Liver (tissue), 3 donors: ENCODE results near the gene LHFPL2.

Source experiments
- FOXA2 ChIP-seq: IDR thresholded peaks from 2 replicates; pipeline ENCODE4 v1.6.1; 2016; ENCODE audit warnings: antibody characterized with exemption
- HNF4A ChIP-seq, 2 donors: conservative IDR thresholded peaks; 2 replicates each; pipeline ENCODE4 v1.6.1; 2016; ENCODE audit warnings: antibody characterized with exemption in 2 of 2, mild to moderate bottlenecking in 2 of 2
- JUND ChIP-seq, 2 donors: IDR thresholded peaks; 2 replicates each; pipeline ENCODE4 v1.6.1; 2016; ENCODE audit warnings: antibody characterized with exemption in 2 of 2
- RAD21 ChIP-seq, 2 donors: IDR thresholded peaks; 2 replicates each; pipeline ENCODE4 v1.6.1; 2016; ENCODE audit warnings: antibody characterized with exemption in 2 of 2, mild to moderate bottlenecking in 2 of 2
- SP1 ChIP-seq: IDR thresholded peaks from 2 replicates; pipeline ENCODE4 v1.6.1; 2018; ENCODE audit warnings: antibody characterized with exemption, mild to moderate bottlenecking
- TAF1 ChIP-seq: conservative IDR thresholded peaks from 2 replicates; pipeline ENCODE4 v1.6.1; 2016; ENCODE audit warnings: antibody characterized with exemption, mild to moderate bottlenecking
- TF ChIP-seq, protein P1 (sequence below): IDR thresholded peaks from 2 replicates; pipeline ENCODE4 v1.6.1; 2016; ENCODE audit warnings: antibody characterized with exemption
- TF ChIP-seq, protein P2 (sequence below): fragments of 150-350 bp; IDR thresholded peaks from 2 replicates; pipeline ENCODE4 v1.5.1; 2017; ENCODE audit warnings: improper control_type of control experiment, low read depth, low read length; ENCODE audit not compliant: missing input control
- TF ChIP-seq, protein P3 (sequence below): IDR thresholded peaks from 2 replicates; pipeline ENCODE4 v1.6.1; 2016; ENCODE audit warnings: antibody characterized with exemption
- TF ChIP-seq, protein P4 (sequence below): IDR thresholded peaks from 2 replicates; pipeline ENCODE4 v1.6.1; 2016; ENCODE audit warnings: antibody characterized with exemption, mild to moderate bottlenecking
- donor health status: healthy.
- donor health status: healthy.

DNA sequence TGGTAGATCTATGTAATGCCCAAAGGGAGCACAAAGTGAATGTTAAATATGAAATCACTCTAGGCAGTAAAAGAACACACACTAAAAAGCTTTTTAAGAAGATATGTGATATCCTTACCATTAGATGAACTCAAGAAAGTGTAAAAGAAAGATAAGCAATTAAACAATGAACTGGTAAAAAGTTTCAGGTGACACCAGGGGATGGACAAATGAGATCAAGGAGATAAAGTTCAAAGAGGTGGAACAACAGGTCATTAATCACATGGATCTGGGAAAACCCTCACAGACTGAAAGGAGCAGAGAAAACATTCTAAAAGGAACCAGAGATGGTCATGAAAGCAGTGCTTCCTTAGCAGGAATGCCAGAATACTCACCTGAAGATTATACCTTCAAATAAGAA, 40.7 kb downstream of the LHFPL2 start:
- TF ChIP-seq, protein P1, sequence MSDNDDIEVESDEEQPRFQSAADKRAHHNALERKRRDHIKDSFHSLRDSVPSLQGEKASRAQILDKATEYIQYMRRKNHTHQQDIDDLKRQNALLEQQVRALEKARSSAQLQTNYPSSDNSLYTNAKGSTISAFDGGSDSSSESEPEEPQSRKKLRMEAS: no peak
- TF ChIP-seq TAF1 (no peak), JUND (IDR thresholded peaks at IDR 0.05) (no peak), SP1 (no peak), HNF4A (conservative IDR thresholded peaks at IDR 0.05) (no peak), FOXA2 (no peak), RAD21 (IDR thresholded peaks at IDR 0.05) (no peak)
- TF ChIP-seq, protein P2, sequence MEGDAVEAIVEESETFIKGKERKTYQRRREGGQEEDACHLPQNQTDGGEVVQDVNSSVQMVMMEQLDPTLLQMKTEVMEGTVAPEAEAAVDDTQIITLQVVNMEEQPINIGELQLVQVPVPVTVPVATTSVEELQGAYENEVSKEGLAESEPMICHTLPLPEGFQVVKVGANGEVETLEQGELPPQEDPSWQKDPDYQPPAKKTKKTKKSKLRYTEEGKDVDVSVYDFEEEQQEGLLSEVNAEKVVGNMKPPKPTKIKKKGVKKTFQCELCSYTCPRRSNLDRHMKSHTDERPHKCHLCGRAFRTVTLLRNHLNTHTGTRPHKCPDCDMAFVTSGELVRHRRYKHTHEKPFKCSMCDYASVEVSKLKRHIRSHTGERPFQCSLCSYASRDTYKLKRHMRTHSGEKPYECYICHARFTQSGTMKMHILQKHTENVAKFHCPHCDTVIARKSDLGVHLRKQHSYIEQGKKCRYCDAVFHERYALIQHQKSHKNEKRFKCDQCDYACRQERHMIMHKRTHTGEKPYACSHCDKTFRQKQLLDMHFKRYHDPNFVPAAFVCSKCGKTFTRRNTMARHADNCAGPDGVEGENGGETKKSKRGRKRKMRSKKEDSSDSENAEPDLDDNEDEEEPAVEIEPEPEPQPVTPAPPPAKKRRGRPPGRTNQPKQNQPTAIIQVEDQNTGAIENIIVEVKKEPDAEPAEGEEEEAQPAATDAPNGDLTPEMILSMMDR: no peak
- TF ChIP-seq, protein P3, sequence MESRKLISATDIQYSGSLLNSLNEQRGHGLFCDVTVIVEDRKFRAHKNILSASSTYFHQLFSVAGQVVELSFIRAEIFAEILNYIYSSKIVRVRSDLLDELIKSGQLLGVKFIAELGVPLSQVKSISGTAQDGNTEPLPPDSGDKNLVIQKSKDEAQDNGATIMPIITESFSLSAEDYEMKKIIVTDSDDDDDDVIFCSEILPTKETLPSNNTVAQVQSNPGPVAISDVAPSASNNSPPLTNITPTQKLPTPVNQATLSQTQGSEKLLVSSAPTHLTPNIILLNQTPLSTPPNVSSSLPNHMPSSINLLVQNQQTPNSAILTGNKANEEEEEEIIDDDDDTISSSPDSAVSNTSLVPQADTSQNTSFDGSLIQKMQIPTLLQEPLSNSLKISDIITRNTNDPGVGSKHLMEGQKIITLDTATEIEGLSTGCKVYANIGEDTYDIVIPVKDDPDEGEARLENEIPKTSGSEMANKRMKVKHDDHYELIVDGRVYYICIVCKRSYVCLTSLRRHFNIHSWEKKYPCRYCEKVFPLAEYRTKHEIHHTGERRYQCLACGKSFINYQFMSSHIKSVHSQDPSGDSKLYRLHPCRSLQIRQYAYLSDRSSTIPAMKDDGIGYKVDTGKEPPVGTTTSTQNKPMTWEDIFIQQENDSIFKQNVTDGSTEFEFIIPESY: no peak
- TF ChIP-seq, protein P4, sequence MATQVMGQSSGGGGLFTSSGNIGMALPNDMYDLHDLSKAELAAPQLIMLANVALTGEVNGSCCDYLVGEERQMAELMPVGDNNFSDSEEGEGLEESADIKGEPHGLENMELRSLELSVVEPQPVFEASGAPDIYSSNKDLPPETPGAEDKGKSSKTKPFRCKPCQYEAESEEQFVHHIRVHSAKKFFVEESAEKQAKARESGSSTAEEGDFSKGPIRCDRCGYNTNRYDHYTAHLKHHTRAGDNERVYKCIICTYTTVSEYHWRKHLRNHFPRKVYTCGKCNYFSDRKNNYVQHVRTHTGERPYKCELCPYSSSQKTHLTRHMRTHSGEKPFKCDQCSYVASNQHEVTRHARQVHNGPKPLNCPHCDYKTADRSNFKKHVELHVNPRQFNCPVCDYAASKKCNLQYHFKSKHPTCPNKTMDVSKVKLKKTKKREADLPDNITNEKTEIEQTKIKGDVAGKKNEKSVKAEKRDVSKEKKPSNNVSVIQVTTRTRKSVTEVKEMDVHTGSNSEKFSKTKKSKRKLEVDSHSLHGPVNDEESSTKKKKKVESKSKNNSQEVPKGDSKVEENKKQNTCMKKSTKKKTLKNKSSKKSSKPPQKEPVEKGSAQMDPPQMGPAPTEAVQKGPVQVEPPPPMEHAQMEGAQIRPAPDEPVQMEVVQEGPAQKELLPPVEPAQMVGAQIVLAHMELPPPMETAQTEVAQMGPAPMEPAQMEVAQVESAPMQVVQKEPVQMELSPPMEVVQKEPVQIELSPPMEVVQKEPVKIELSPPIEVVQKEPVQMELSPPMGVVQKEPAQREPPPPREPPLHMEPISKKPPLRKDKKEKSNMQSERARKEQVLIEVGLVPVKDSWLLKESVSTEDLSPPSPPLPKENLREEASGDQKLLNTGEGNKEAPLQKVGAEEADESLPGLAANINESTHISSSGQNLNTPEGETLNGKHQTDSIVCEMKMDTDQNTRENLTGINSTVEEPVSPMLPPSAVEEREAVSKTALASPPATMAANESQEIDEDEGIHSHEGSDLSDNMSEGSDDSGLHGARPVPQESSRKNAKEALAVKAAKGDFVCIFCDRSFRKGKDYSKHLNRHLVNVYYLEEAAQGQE: no peak
